C4-2B (cell line): Measurements from ENCODE around the gene ZNF716.
"Not testable (repeated sequence)": the region's sequence is repeated elsewhere in the genome, so short reads cannot be mapped to it uniquely, and the experiment has no call there.

ENCODE experiments used
- H3K27ac ChIP-seq: fragments of 450-650 bp; 2 replicates; pipeline ENCODE4 v1.5.1; 2017
- ZFX ChIP-seq: fragments of 450-650 bp; IDR thresholded peaks from 2 replicates; pipeline ENCODE4 v1.6.1; 2017
- TF ChIP-seq, protein P1 (sequence below): fragments of 450-650 bp; conservative IDR thresholded peaks from 2 replicates; pipeline ENCODE4 v1.5.1; 2017; ENCODE audit warnings: mild to moderate bottlenecking

ZNF716 gene

DNA sequence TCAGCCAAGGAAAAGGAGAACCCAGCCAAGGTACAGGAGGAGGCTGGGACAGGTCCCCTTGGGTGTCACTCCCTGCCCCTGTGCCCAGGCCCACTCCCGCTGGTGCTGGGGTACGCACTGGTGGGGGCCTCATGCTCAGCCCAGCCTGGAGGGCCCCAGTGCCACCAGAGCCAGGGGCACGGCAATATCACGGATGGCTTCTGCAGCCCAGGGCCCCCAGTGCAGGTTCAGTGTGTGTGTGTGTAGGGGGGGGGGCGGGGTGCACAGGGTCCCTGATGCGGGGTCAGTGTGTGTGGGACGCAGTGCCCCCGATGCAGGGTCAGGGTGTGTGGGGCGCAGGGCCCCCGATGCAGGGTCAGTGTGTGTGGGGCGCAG is 23.4 kb upstream of the ZNF716 start:
- no peak for TF ChIP-seq ZFX
- TF ChIP-seq, protein P1, sequence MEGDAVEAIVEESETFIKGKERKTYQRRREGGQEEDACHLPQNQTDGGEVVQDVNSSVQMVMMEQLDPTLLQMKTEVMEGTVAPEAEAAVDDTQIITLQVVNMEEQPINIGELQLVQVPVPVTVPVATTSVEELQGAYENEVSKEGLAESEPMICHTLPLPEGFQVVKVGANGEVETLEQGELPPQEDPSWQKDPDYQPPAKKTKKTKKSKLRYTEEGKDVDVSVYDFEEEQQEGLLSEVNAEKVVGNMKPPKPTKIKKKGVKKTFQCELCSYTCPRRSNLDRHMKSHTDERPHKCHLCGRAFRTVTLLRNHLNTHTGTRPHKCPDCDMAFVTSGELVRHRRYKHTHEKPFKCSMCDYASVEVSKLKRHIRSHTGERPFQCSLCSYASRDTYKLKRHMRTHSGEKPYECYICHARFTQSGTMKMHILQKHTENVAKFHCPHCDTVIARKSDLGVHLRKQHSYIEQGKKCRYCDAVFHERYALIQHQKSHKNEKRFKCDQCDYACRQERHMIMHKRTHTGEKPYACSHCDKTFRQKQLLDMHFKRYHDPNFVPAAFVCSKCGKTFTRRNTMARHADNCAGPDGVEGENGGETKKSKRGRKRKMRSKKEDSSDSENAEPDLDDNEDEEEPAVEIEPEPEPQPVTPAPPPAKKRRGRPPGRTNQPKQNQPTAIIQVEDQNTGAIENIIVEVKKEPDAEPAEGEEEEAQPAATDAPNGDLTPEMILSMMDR: no peak
- H3K27ac ChIP-seq: no peak overlapping the region

DNA sequence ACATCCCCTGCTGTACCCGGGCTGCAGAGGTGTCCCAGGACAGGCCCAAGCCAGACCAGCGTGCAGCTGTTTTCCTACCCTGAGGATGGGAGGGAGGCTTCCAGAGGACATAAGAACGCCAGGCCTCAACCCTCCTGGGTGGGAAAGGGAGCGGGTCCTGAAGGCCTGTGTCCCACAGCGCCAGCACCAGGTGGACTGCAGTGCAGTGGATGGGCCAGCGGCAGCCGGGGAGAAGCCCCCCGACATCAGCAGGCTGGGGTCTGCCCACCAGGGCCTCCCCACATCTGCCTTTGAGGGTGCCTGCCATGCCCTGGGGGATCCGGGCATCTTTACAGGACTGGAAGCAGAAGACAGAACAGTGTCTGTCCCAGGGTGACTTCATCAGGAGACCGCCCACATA is 22.8 kb upstream of the ZNF716 start:
- no peak overlapping the region for H3K27ac ChIP-seq
- no peak for TF ChIP-seq ZFX
- TF ChIP-seq, protein P1: no peak

DNA sequence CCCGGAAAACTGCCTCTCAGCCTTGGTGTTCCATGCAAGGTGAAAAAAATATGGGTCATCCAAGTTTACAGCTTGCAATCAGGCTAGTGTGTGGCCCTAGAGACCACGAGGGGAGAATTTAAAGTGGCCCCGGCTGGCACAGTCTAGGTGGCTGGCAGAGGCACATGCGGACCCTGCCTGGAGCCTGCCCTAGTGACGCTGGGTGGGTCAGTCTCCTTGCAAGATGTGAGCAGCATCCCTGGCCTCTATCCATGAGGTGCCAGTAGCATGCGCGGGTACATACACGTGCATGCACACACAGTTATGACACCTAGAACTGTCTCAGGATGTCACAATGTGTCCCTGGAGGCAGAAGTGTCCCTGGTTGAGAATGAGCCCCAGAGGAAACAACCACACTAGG is 22.4 kb upstream of the ZNF716 start:
- H3K27ac ChIP-seq: no peak overlapping the region
- TF ChIP-seq, protein P1: no peak
- TF ChIP-seq ZFX: no peak

DNA sequence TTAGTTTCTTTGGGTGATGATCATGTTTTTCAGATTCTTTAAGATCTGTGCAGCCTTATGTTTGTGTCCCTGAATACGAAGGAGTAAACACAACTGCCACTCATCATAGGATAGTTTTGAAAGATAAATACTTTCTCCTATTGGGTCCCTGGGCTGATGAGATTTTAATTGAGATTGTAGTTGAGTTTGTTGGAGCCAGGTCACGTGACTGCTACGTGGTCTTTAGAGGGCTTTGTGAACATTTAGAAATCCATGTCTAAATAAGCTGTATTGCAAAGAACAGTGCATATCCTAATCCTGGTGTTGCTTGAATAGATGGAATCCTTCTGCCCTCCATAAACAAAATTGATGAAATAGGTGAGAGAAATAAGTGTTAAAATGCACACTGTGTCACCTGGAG is 17.4 kb upstream of the ZNF716 start:
- TF ChIP-seq ZFX: no peak
- TF ChIP-seq, protein P1: no peak
- no peak overlapping the region for H3K27ac ChIP-seq

DNA sequence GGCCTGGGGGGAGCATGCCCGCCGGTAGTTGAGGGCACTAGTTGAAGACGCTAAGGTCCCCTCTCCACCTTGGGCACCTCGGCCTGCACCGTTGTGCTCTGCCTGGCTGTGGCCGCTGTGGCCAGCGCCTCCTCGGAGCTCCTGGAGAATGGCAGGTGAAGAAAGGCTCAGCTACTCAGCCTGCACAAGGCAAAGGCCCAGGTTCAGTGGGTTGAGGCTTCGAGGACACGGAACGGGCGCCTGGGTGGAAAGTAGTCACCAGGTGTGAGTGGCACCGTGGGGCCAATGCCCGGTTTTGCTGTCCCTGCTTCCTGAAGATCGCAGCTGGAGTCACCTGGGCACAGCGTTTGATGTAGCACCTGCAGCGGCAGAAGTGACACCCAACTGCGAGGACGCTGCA is 12.4 kb upstream of the ZNF716 start:
- no peak overlapping the region for H3K27ac ChIP-seq
- TF ChIP-seq, protein P1: no peak
- no peak for TF ChIP-seq ZFX

DNA sequence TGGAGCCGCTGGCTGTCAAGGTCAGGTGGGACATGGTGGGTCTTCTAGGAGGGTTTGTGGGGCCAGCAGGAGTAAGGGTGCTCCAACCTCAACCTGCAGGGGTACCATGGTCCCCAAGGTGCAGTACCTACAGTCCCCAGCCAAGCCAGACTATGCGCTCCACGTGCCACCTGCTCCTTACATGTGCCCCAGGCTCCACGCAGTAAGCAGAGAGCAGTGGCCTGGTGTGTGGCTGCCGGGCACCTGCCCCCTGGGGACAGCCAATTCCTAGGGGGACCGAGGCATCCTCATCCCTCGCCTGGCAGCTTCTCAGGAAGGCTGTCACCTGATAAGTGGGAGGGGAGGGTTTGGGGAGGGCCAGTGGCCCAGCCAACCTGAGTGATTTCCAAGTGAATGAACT is 11.7 kb upstream of the ZNF716 start:
- TF ChIP-seq, protein P1: no peak
- TF ChIP-seq ZFX: no peak
- H3K27ac ChIP-seq: no peak overlapping the region

DNA sequence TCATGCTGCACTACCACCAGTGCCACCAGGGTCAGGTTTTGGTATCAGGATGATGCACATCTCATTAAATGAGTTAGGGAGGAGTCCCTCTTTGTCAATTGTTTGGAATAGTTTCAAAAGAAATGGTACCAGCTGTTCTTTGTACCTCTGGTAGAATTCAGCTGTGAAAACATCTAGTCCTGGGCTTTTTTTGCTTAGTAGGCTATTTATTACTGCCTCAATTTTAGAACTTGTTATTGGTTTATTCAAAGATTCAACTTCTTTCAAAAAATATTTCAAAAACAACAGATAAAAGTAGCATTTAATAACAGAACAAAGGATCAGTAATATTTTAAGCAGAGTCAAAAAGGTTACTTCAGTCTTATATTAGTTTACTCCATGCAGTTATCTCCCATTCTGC is 6.4 kb upstream of the ZNF716 start:
- H3K27ac ChIP-seq: no peak overlapping the region
- TF ChIP-seq, protein P1: no peak
- no peak for TF ChIP-seq ZFX

DNA sequence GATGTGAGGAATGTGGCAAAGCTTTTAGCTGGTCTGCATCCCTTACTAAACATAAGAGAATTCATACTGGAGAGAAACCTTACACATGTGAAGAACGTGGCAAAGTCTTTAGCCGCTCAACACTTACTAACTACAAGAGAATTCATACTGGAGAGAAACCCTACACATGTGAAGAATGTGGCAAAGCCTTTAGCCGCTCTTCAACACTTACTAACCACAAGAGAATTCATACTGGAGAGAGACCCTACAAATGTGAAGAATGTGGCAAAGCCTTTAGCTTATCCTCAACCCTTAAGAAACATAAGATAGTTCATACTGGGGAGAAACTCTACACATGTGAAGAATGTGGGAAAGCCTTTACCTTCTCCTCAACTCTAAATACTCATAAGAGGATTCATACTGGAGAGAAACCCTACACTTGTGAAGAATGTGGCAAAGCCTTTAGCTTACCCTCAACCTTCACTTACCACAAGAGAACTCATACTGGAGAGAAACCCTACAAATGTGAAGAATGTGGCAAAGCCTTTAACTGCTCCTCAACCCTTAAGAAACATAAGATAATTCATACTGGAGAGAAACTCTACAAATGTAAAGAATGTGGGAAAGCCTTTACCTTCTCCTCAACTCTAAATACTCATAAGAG is 19.3 kb downstream of the ZNF716 start:
- H3K27ac ChIP-seq: not testable (repeated sequence)
